Gastrocnemius medialis (tissue), 4 donors: ENCODE data around the gene PROSER2.

Source experiments
- CTCF ChIP-seq, 5 experiments: fragments of 450-650 bp in 3 of 5; fragments of 200-600 bp in 2 of 5; sonication (generic) in 2 of 5; IDR thresholded peaks in 4 of 5; conservative IDR thresholded peaks in 1 of 5; 1 replicate in 4 of 5; 2 replicates in 1 of 5; pipeline ENCODE4 v1.5.1; 2016 to 2019; ENCODE audit warnings: antibody characterized with exemption in 5 of 5, mild to moderate bottlenecking in 3 of 5, moderate library complexity in 3 of 5
- POLR2A ChIP-seq, 2 donors: fragments of 450-650 bp; IDR thresholded peaks; one replicate each; pipeline ENCODE4 v1.6.1; 2017; ENCODE audit warnings: antibody characterized with exemption in 2 of 2, mild to moderate bottlenecking in 2 of 2, moderate library complexity in 2 of 2

GRCh38 chr10:11824825-11825224, 1.7 kb downstream of the PROSER2 start:
- TF ChIP-seq CTCF (IDR thresholded peaks at IDR 0.05 in 4 of 5, conservative IDR thresholded peaks at IDR 0.05 in 1 of 5) (no peak), POLR2A (IDR thresholded peaks at IDR 0.05) (no peak)
